Skeletal muscle tissue (tissue), 4 donors: Measurements from ENCODE around the gene NLRP3. TPM values are rescaled to one million over a fixed set of nuclear protein-coding genes. Genes with fewer than 3 reads are reported as not detected.
"Not testable (repeated sequence)": the region's sequence is repeated elsewhere in the genome, so short reads cannot be mapped to it uniquely, and the experiment has no call there.

Source experiments
- H3K27ac ChIP-seq: one replicate; pipeline ENCODE4 v1.7.0; 2013; ENCODE audit warnings: mild to moderate bottlenecking, low read depth, low read length, inconsistent platforms
- H3K27me3 ChIP-seq, 3 donors: one replicate each; pipeline ENCODE4 v1.7.0; 2013; ENCODE audit warnings: low read length in 3 of 3; ENCODE audit not compliant: control insufficient read depth in 3 of 3, insufficient read depth in 3 of 3
- H3K36me3 ChIP-seq, 3 donors: one replicate each; pipeline ENCODE4 v1.7.0; 2013; ENCODE audit warnings: low read length in 3 of 3; ENCODE audit not compliant: control insufficient read depth in 3 of 3, insufficient read depth in 3 of 3
- H3K4me1 ChIP-seq, 3 donors: one replicate each; pipeline ENCODE4 v1.7.0; 2013; ENCODE audit warnings: low read length in 3 of 3, mild to moderate bottlenecking in 3 of 3; ENCODE audit not compliant: control insufficient read depth in 3 of 3, insufficient read depth in 3 of 3
- H3K4me3 ChIP-seq, 3 donors: one replicate each; pipeline ENCODE4 v1.7.0; 2013; ENCODE audit warnings: low read length in 3 of 3
- H3K9ac ChIP-seq, 3 donors: one replicate each; pipeline ENCODE4 v1.7.0; 2013; ENCODE audit warnings: low read length in 3 of 3, mild to moderate bottlenecking in 3 of 3, moderate library complexity in 2 of 3, low read depth in 1 of 3
- H3K9me3 ChIP-seq, 3 donors: one replicate each; pipeline ENCODE4 v1.7.0; 2013; ENCODE audit warnings: low read length in 3 of 3; ENCODE audit not compliant: control insufficient read depth in 3 of 3
- total RNA-seq: library from RNA; depleted of rRNA; stranded (reverse); fragments of >200 nt; gene quantifications from one replicate; pipeline ENCODE4 v1.2.3, GENCODE V29; 2014
- donor health status: Osteomylitis.

NLRP3 gene
- total RNA-seq, 1 donor from 2014 or later: 5.2 TPM

- H3K9ac ChIP-seq, H3K27me3 ChIP-seq: not testable (repeated sequence)
These were observed 41.2 kb upstream of the NLRP3 start for GRCh38 chr1:247374651-247375334.

GRCh38 chr1:247375747-247376146 lies 40.2 kb upstream of the NLRP3 start:
- no peak overlapping the region for H3K9ac ChIP-seq
- H3K4me3 ChIP-seq: no peak overlapping the region
- no peaks in the 10 kb centered on the region for H3K4me1 ChIP-seq
- H3K27ac ChIP-seq: no peak overlapping the region
- H3K27me3 ChIP-seq: peaks cover 0 to 9% (median 5%) of the 10 kb centered on the region in 3 donors
- no peaks in the 10 kb centered on the region for H3K9me3 ChIP-seq
- H3K36me3 ChIP-seq: no peaks in the 10 kb centered on the region

More at GRCh38 chr1:247374651-247375334, 41.2 kb upstream of the NLRP3 start:
- not testable (repeated sequence) for H3K27ac ChIP-seq, H3K4me3 ChIP-seq, H3K36me3 ChIP-seq, H3K4me1 ChIP-seq, H3K9me3 ChIP-seq

GRCh38 chr1:247376659-247377058 lies 39.3 kb upstream of the NLRP3 start:
- no peak overlapping the region for H3K27ac ChIP-seq
- H3K9me3 ChIP-seq: no peaks in the 10 kb centered on the region
- no peak overlapping the region for H3K9ac ChIP-seq
- no peak overlapping the region for H3K4me3 ChIP-seq
- H3K4me1 ChIP-seq: no peaks in the 10 kb centered on the region
- no peaks in the 10 kb centered on the region for H3K36me3 ChIP-seq
- peaks cover 0 to 9% (median 2%) of the 10 kb centered on the region in 3 donors for H3K27me3 ChIP-seq

GRCh38 chr1:247377656-247378055 lies 38.3 kb upstream of the NLRP3 start:
- H3K9ac ChIP-seq, H3K4me3 ChIP-seq, H3K36me3 ChIP-seq: not testable (repeated sequence)

GRCh38 chr1:247378334-247379073 lies 37.5 kb upstream of the NLRP3 start:
- no peak overlapping the region for H3K4me3 ChIP-seq
- H3K9me3 ChIP-seq: no peaks in the 10 kb centered on the region
- H3K36me3 ChIP-seq: no peaks in the 10 kb centered on the region
- H3K4me1 ChIP-seq: no peaks in the 10 kb centered on the region
- peaks cover 0 to 9% (median 2%) of the 10 kb centered on the region in 3 donors for H3K27me3 ChIP-seq
- no peak overlapping the region for H3K27ac ChIP-seq
- no peak overlapping the region for H3K9ac ChIP-seq

More at GRCh38 chr1:247377656-247378055, 38.3 kb upstream of the NLRP3 start:
- not testable (repeated sequence) for H3K4me1 ChIP-seq, H3K27me3 ChIP-seq, H3K9me3 ChIP-seq, H3K27ac ChIP-seq

- Histone ChIP-seq H3K9me3 (no peaks in the 10 kb centered on the region), H3K9ac (no peak overlapping the region), H3K27ac (no peak overlapping the region), H3K4me3 (no peak overlapping the region), H3K36me3 (no peaks in the 10 kb centered on the region), H3K27me3 (no peaks in the 10 kb centered on the region), H3K4me1 (no peaks in the 10 kb centered on the region)
These were observed 30.7 kb upstream of the NLRP3 start for GRCh38 chr1:247385283-247385682.

DNA sequence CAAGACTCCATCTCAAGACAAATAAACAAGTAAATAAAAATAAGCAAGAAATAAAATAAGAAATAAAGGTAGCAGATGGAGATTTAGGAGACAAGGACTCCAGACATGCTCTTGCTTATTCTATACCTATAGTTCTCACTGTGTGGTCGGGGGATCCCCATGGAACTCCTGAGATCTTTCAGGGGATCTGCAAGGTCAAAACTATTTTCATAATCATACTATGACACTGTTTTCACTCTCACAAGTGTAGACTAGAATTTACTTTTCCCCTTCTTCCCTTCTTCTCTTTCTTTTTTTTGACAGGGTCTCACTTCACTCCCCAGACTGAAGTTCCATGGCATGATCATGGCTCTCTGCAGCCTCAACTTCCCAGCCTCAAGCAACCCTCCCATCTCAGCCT lies 29.8 kb upstream of the NLRP3 start:
- H3K9ac ChIP-seq: no peak overlapping the region
- no peaks in the 10 kb centered on the region for H3K4me1 ChIP-seq
- no peak overlapping the region for H3K27ac ChIP-seq

GRCh38 chr1:247386687-247387086 lies 29.3 kb upstream of the NLRP3 start:
- Histone ChIP-seq H3K27ac (no peak overlapping the region), H3K4me3 (no peak overlapping the region), H3K27me3 (no peaks in the 10 kb centered on the region), H3K4me1 (no peaks in the 10 kb centered on the region), H3K9me3 (no peaks in the 10 kb centered on the region), H3K9ac (no peak overlapping the region), H3K36me3 (no peaks in the 10 kb centered on the region)

More for the DNA sequence above, 29.8 kb upstream of the NLRP3 start:
- H3K27me3 ChIP-seq: no peaks in the 10 kb centered on the region
- no peaks in the 10 kb centered on the region for H3K9me3 ChIP-seq
- H3K4me3 ChIP-seq: no peak overlapping the region
- no peaks in the 10 kb centered on the region for H3K36me3 ChIP-seq

GRCh38 chr1:247387096-247387495 lies 28.9 kb upstream of the NLRP3 start:
- H3K36me3 ChIP-seq: no peaks in the 10 kb centered on the region
- H3K27me3 ChIP-seq: no peaks in the 10 kb centered on the region
- H3K9me3 ChIP-seq: no peaks in the 10 kb centered on the region
- no peaks in the 10 kb centered on the region for H3K4me1 ChIP-seq
- no peak overlapping the region for H3K9ac ChIP-seq
- H3K4me3 ChIP-seq: no peak overlapping the region
- H3K27ac ChIP-seq: no peak overlapping the region

- H3K4me1 ChIP-seq: no peaks in the 10 kb centered on the region
- H3K36me3 ChIP-seq: no peaks in the 10 kb centered on the region
- no peak overlapping the region for H3K9ac ChIP-seq
- no peaks in the 10 kb centered on the region for H3K9me3 ChIP-seq
- no peaks in the 10 kb centered on the region for H3K27me3 ChIP-seq
- H3K27ac ChIP-seq: no peak overlapping the region
- no peak overlapping the region for H3K4me3 ChIP-seq
These were observed 28.4 kb upstream of the NLRP3 start for GRCh38 chr1:247387565-247387964.
